ENCODE data around the gene UBE3B.

DNA sequence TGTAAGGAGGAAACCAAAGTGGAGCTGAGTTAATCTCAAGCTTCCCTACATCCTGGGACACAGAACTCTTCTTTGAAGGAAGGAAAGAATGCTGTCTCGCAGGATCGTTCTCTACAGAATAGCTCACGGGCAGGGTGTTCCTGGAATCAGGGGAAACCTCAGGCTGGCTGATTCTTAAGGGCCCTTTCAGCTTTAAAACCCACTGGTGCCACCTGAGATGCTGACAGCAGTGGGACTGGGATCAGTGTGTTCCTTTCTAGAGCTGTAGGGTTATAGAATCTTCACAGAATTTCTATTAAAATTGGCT, 47.8 kb downstream of the UBE3B start:
- TF ChIP-seq, protein P1, sequence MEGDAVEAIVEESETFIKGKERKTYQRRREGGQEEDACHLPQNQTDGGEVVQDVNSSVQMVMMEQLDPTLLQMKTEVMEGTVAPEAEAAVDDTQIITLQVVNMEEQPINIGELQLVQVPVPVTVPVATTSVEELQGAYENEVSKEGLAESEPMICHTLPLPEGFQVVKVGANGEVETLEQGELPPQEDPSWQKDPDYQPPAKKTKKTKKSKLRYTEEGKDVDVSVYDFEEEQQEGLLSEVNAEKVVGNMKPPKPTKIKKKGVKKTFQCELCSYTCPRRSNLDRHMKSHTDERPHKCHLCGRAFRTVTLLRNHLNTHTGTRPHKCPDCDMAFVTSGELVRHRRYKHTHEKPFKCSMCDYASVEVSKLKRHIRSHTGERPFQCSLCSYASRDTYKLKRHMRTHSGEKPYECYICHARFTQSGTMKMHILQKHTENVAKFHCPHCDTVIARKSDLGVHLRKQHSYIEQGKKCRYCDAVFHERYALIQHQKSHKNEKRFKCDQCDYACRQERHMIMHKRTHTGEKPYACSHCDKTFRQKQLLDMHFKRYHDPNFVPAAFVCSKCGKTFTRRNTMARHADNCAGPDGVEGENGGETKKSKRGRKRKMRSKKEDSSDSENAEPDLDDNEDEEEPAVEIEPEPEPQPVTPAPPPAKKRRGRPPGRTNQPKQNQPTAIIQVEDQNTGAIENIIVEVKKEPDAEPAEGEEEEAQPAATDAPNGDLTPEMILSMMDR (IDR thresholded peaks at IDR 0.05), result no peak
- no peak for TF ChIP-seq POLR2A (IDR thresholded peaks at IDR 0.05)

All from lower leg skin (tissue), 3 donors.